MM.1S (cell line): ENCODE results near the gene HIP1.

ENCODE experiments used
- DNase-seq: peaks from one replicate; pipeline ENCODE4 v3.0.0-alpha.2; 2015
- H2AFZ ChIP-seq: fragments of 300-600 bp; sonication (generic); 2 replicates; pipeline ENCODE4 v1.6.0; 2016; ENCODE audit warnings: antibody characterized with exemption, low read length
- H3F3A ChIP-seq: fragments of 300-600 bp; sonication (generic); 2 replicates; pipeline ENCODE4 v1.6.1; 2016; ENCODE audit warnings: mild to moderate bottlenecking, antibody characterized with exemption, low read length, moderate library complexity, mixed read lengths; ENCODE audit not compliant: insufficient read depth
- H3K27ac ChIP-seq: fragments of 300-600 bp; sonication (generic); 2 replicates; pipeline ENCODE4 v1.5.1; 2016; ENCODE audit warnings: mild to moderate bottlenecking, low read length
- H3K27me3 ChIP-seq: fragments of 300-600 bp; sonication (generic); replicated peaks from 2 replicates; pipeline ENCODE4 v1.6.0; 2016; ENCODE audit warnings: low read length; ENCODE audit not compliant: insufficient read depth
- H3K36me3 ChIP-seq: fragments of 300-600 bp; sonication (generic); replicated peaks from 2 replicates; pipeline ENCODE4 v1.6.1; 2016; ENCODE audit warnings: mild to moderate bottlenecking, low read length, mixed read lengths; ENCODE audit not compliant: insufficient read depth
- H3K4me1 ChIP-seq: fragments of 300-600 bp; sonication (generic); 2 replicates; pipeline ENCODE4 v1.6.1; 2016; ENCODE audit warnings: low read length, mixed read lengths
- H3K4me2 ChIP-seq: fragments of 300-600 bp; sonication (generic); 2 replicates; pipeline ENCODE4 v1.6.0; 2016; ENCODE audit warnings: low read depth, low read length
- H3K4me3 ChIP-seq: fragments of 300-600 bp; sonication (generic); 2 replicates; pipeline ENCODE4 v1.5.1; 2016; ENCODE audit warnings: low read length, mixed read lengths
- H3K79me2 ChIP-seq: fragments of 300-600 bp; sonication (generic); 2 replicates; pipeline ENCODE4 v1.6.1; 2016; ENCODE audit warnings: mixed run types, low read length, mixed read lengths
- H3K9ac ChIP-seq: fragments of 300-600 bp; sonication (generic); 2 replicates; pipeline ENCODE4 v1.6.1; 2016; ENCODE audit warnings: low read length, mixed read lengths
- H3K9me2 ChIP-seq: fragments of 300-600 bp; sonication (generic); replicated peaks from 2 replicates; pipeline ENCODE4 v1.6.1; 2016; ENCODE audit warnings: mild to moderate bottlenecking, low read length, mixed read lengths; ENCODE audit not compliant: insufficient read depth
- H3K9me3 ChIP-seq: fragments of 300-600 bp; sonication (generic); replicated peaks from 2 replicates; pipeline ENCODE4 v1.6.1; 2016; ENCODE audit warnings: mild to moderate bottlenecking, low read length, mixed read lengths; ENCODE audit not compliant: insufficient read depth
- H4K20me1 ChIP-seq: fragments of 300-600 bp; sonication (generic); 2 replicates; pipeline ENCODE4 v1.6.1; 2016; ENCODE audit warnings: mild to moderate bottlenecking, low read length, moderate library complexity, mixed read lengths; ENCODE audit not compliant: insufficient read depth
- CTCF ChIP-seq: fragments of 300-600 bp; sonication (generic); IDR thresholded peaks from 2 replicates; pipeline ENCODE4 v1.5.1; 2016; ENCODE audit warnings: antibody characterized with exemption, low read length, mixed read lengths
- EZH2 ChIP-seq: fragments of 300-600 bp; sonication (generic); optimal IDR thresholded peaks from 2 replicates; pipeline ENCODE3; 2017; ENCODE audit warnings: low read depth, mild to moderate bottlenecking, antibody characterized with exemption, low read length, mixed read lengths
- EZH2phosphoT487 ChIP-seq: fragments of 300-600 bp; sonication (generic); IDR thresholded peaks from 2 replicates; pipeline ENCODE4 v1.6.1; 2018; ENCODE audit warnings: antibody characterized with exemption, low read length

HIP1 gene

GRCh38 chr7:75565132-75565837, 173.5 kb downstream of the HIP1 start:
- Histone ChIP-seq H3K27ac (no peak overlapping the region), H2AFZ (peak overlapping the region; percentile 23; the same call in 1 of the 2 replicates), H3K9me3 (no peaks in the 10 kb centered on the region), H3K79me2 (no peaks in the 10 kb centered on the region), H3K27me3 (no peaks in the 10 kb centered on the region), H3F3A (no peaks in the 10 kb centered on the region), H3K36me3 (no peaks in the 10 kb centered on the region), H4K20me1 (no peaks in the 10 kb centered on the region), H3K9me2 (no peaks in the 10 kb centered on the region), H3K4me1 (peaks cover 16% of the 10 kb centered on the region; the same call in 1 of the 2 replicates), H3K4me3 (no peak overlapping the region), H3K9ac (no peak overlapping the region), H3K4me2 (no peak overlapping the region)
- TF ChIP-seq EZH2phosphoT487 (no peak), CTCF (no peak)
- no peak for DNase-seq

DNA sequence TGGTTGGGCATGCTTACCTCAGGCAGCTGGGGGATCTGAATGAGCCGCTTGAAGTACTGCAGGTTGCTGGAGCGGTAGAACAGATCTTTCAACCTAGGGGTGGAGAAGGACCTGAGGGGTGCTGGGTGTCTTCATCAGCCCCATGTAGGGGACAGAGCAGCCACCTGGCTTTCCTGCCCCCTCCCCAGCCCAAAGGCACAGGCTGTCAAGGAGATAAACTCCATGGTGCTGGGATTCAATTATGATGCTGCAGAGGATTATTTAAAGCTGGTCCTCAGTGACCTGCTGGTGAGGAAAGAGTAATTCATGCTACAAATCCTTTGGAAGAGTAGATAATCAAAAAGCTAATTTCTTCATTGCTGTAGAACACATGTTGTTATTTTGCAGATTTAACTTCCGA, 175.6 kb downstream of the HIP1 start:
- H3K9me3 ChIP-seq, result no peaks in the 10 kb centered on the region
- H3K4me2 ChIP-seq, result no peak overlapping the region
- no peaks in the 10 kb centered on the region for H3F3A ChIP-seq
- no peaks in the 10 kb centered on the region for H3K36me3 ChIP-seq
- no peaks in the 10 kb centered on the region for H3K79me2 ChIP-seq
- no peaks in the 10 kb centered on the region for H4K20me1 ChIP-seq
- TF ChIP-seq CTCF (no peak), EZH2 (no peak), EZH2phosphoT487 (no peak)
- peaks cover 8% of the 10 kb centered on the region; the same call in 1 of the 2 replicates for H3K4me1 ChIP-seq
- no peak overlapping the region for H3K9ac ChIP-seq
- no peaks in the 10 kb centered on the region for H3K27me3 ChIP-seq
- H3K27ac ChIP-seq, result no peak overlapping the region
- no peaks in the 10 kb centered on the region for H3K9me2 ChIP-seq
- DNase-seq, result no peak
- H2AFZ ChIP-seq, result no peak overlapping the region
- H3K4me3 ChIP-seq, result no peak overlapping the region

DNA sequence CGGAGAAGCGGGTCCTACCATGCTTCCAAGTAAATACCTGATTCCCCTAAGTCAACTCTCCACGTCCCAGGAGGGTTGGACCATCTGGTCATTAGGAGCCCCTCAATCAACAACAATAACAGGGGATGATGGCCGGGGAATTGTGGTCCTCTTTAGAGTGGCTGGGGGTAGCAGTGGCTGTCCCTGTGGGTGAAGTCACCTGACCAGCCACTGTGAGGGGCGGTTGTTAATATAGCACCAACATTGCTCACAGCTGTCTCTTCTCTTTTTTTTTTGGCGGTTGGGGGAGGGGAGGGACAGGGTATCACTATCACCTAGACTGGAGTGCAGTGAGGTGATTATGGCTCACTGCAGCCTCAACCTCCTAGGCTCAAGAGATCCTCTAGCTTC, 178.8 kb downstream of the HIP1 start:
- Histone ChIP-seq H3K9me3 (no peaks in the 10 kb centered on the region), H3K9me2 (no peaks in the 10 kb centered on the region), H3K4me3 (no peak overlapping the region), H4K20me1 (no peaks in the 10 kb centered on the region), H2AFZ (no peak overlapping the region), H3K79me2 (no peaks in the 10 kb centered on the region), H3K9ac (no peak overlapping the region), H3K4me2 (no peak overlapping the region), H3K36me3 (no peaks in the 10 kb centered on the region), H3K27ac (no peak overlapping the region), H3K4me1 (peaks cover 2% of the 10 kb centered on the region; the same call in 1 of the 2 replicates), H3F3A (no peaks in the 10 kb centered on the region), H3K27me3 (no peaks in the 10 kb centered on the region)
- TF ChIP-seq EZH2phosphoT487 (no peak), CTCF (no peak), EZH2 (no peak)
- no peak for DNase-seq
